ENCODE measurements around the gene TMEM141.

TMEM141 gene

DNA sequence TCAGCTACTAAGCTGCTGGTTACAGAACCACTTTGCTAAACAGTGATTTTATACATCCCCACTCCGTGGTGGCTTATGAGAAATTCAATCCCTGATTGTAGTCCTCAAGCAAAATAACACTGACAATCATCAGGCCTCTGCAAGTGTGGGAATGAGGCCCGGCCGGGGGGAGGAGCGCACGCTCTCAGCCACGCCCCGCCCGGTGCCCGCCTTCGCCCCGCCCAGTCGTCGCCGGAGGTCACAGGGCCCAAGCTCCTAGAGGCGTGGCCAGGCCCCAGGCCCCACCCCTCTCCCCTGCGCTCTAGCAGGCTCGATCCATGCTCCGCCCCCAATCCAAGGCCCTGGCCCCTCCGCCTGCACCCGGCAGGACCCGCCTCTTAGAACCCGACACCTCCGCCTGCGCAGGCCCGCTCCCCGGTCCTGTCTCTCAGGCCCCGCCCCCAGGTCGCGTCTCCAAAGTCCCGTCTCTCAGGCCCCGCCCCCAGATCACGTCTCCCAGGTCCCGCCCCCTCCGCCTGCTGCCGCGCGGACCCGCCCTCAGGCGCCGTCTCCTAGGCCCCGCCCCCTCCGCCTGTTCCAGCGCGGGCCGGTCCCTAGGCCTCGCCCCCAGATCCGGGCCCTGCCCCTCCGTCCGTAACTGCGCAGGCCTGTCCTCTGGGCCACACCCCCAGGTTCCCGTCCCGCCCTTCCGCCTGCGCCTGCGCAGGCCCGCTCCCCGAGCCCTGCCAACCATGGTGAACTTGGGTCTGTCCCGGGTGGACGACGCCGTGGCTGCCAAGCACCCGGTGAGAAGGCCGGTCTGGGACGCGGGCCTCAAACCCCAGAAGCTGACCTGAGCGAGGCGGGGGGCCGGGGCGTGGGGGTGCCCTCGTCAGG lies at the start of gene TMEM141:
Gene TMEM141 (plus strand): TSS at position 705 of the 876 bp plus-strand sequence. CDS start 27 bp downstream, at position 732.
- Histone ChIP-seq H3K4me2 (peak within 1 kb of the TSS; percentile 51), H3K4me3 (IDR thresholded peaks at IDR 0.05; ENCODE audit: insufficient read depth, low read depth, low read length) (no peak within 1 kb of the TSS), H3K27ac (peak within 1 kb of the TSS; percentile 76), H3K4me1 (ENCODE audit: low read depth, poor library complexity, severe bottlenecking) (peaks cover 51% of the 10 kb centered on the region), H2AFZ (ENCODE audit: low read depth) (peak within 1 kb of the TSS; percentile 48; the same call in 1 of the 2 replicates), H3K79me2 (ENCODE audit: insufficient read depth, low read depth) (no peaks in the 10 kb centered on the region), H3K9ac (peak within 1 kb of the TSS; percentile 68), H4K20me1 (ENCODE audit: insufficient read depth) (no peaks in the 10 kb centered on the region), H3K27me3 (ENCODE audit: insufficient read depth, low read depth) (peaks cover 7% of the 10 kb centered on the region; the same call in 1 of the 2 replicates), H3K36me3 (ENCODE audit: insufficient read depth) (no peaks in the 10 kb centered on the region)
- TF ChIP-seq, protein P1, sequence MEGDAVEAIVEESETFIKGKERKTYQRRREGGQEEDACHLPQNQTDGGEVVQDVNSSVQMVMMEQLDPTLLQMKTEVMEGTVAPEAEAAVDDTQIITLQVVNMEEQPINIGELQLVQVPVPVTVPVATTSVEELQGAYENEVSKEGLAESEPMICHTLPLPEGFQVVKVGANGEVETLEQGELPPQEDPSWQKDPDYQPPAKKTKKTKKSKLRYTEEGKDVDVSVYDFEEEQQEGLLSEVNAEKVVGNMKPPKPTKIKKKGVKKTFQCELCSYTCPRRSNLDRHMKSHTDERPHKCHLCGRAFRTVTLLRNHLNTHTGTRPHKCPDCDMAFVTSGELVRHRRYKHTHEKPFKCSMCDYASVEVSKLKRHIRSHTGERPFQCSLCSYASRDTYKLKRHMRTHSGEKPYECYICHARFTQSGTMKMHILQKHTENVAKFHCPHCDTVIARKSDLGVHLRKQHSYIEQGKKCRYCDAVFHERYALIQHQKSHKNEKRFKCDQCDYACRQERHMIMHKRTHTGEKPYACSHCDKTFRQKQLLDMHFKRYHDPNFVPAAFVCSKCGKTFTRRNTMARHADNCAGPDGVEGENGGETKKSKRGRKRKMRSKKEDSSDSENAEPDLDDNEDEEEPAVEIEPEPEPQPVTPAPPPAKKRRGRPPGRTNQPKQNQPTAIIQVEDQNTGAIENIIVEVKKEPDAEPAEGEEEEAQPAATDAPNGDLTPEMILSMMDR (conservative IDR thresholded peaks at IDR 0.05; ENCODE audit: low read depth, low read length): no peak

DNA sequence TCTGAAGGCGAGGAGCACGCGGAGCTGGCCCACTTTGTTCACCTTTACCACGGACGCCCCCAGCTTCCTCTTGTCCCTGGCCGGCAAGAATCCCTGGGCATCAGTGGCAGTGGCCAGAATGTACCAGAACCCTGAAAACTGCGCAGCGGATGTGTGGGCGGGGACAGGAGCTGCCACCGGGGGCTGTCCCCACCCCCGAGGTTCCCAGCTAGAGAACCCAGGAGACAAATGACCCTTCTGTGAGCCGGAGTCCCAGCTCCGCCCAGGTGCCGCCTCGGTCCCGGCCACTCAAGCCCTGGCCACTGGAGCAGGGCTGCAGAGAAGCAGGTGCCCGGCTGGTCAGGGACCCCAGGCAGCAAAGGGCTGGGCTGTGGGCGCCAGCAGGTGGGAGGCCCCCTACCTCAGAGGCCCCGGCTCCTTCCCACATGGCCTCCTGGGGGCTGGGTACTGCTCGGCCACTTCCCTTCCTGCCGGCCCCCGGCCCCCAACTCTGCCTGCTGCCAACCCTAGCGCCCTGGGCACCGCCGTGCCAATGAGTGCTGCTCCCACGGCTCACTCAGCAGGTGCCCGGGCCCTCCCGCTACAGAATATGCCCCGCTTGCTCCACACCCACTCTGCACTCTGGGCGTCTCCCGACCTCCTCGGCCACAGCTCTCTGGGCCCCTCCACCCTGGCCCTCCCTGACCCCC lies 49.1 kb upstream of the TMEM141 start:
- peaks cover 11% of the 10 kb centered on the region for H3K4me1 ChIP-seq (ENCODE audit: low read depth, poor library complexity, severe bottlenecking)
- H2AFZ ChIP-seq (ENCODE audit: low read depth): no peak overlapping the region
- H3K4me2 ChIP-seq: 0 out of 2 replicates have a peak overlapping the region, but pooled peaks have one; percentile 29
- H3K27me3 ChIP-seq (ENCODE audit: insufficient read depth, low read depth): peaks cover 91% of the 10 kb centered on the region
- H3K9ac ChIP-seq: no peak overlapping the region
- H3K36me3 ChIP-seq (ENCODE audit: insufficient read depth): no peaks in the 10 kb centered on the region
- TF ChIP-seq, protein P1 (conservative IDR thresholded peaks at IDR 0.05; ENCODE audit: low read depth, low read length): no peak
- H3K4me3 ChIP-seq (IDR thresholded peaks at IDR 0.05; ENCODE audit: insufficient read depth, low read depth, low read length): no peak overlapping the region
- no peaks in the 10 kb centered on the region for H3K79me2 ChIP-seq (ENCODE audit: insufficient read depth, low read depth)
- no peaks in the 10 kb centered on the region for H4K20me1 ChIP-seq (ENCODE audit: insufficient read depth)
- H3K27ac ChIP-seq: no peak overlapping the region

DNA sequence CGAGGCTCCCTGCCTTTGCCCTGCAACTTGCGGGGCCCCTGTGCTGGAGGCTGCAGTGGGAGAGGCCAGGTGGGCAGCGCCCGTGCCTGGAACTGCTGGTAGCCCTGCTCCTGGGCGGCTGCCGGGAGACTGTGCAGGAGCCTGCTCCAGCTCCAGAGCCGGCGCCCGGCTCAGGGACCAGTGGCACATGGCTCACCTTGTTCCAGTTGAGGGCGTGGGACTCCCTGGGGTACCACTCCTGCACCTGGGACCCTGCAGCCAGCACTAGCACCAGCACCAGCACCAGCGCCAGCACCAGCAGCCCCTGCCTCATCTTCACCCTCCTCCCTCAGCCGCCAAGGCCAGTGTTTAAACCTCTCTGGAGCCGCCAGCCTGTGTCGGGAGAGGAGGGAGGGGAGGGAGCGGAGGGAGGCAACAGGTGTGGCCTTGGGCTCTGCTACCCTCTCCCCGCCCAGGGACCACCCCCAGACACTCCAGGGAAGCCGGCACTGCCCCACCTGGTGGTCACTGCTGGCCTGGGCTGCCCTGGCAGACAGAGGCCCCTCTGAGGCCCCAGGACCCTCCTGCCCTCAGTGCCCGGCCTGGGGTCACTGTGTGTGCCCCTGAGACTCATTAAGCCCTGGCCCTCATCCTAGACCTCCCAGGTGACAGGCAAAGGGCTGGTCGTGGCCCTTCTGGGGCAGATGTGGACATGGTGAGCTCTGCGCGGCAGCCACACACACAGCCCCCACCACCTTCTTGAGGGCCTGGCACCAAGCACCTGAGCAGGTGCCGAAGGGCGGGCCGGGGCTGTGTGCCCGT lies 48.4 kb upstream of the TMEM141 start, which contains the start of gene LCN10:
Gene LCN10 (minus strand): TSS at position 350 of the 801 bp plus-strand sequence. CDS start 37 bp downstream, at position 313.
- no peak within 1 kb of the TSS for H3K27ac ChIP-seq
- H3K27me3 ChIP-seq (ENCODE audit: insufficient read depth, low read depth): peaks cover 96% of the 10 kb centered on the region
- peaks cover 11% of the 10 kb centered on the region for H3K4me1 ChIP-seq (ENCODE audit: low read depth, poor library complexity, severe bottlenecking)
- H3K4me3 ChIP-seq (IDR thresholded peaks at IDR 0.05; ENCODE audit: insufficient read depth, low read depth, low read length): no peak within 1 kb of the TSS
- H3K79me2 ChIP-seq (ENCODE audit: insufficient read depth, low read depth): no peaks in the 10 kb centered on the region
- H4K20me1 ChIP-seq (ENCODE audit: insufficient read depth): no peaks in the 10 kb centered on the region
- no peak within 1 kb of the TSS for H3K9ac ChIP-seq
- no peaks in the 10 kb centered on the region for H3K36me3 ChIP-seq (ENCODE audit: insufficient read depth)
- TF ChIP-seq, protein P1 (conservative IDR thresholded peaks at IDR 0.05; ENCODE audit: low read depth, low read length): no peak
- H2AFZ ChIP-seq (ENCODE audit: low read depth): no peak within 1 kb of the TSS
- 0 out of 2 replicates have a peak within 1 kb of the TSS, but pooled peaks have one; percentile 29 for H3K4me2 ChIP-seq

DNA sequence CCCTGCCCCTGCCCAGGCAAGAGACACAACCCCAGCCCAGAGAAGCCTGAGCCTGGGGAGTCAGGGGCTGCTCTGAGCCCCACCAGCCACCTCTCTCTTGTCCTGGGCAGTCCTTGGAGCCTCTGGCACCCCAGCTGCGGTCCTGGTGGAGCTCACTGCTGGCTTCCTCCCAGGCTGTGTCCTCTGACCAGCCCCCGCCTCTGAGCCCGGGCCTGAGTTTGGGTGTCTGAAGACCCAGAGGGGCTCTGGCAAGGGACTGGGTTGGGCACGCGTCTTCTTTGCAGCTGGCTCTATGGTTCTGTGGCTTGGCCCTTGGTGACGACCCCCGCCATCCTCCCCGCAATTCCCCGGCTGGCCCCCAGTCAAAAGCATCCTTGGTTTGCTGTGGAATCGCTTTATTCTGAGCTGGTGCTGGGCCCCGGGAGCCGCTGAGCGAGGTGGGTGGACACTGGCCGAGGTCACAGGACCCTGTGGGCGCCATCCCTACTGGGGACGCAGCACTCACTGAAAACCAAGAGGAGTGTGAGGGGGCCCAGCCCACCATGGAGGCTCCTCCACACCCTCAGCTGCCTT lies 47.4 kb upstream of the TMEM141 start:
- TF ChIP-seq, protein P1 (conservative IDR thresholded peaks at IDR 0.05; ENCODE audit: low read depth, low read length): no peak
- H3K9ac ChIP-seq: no peak overlapping the region

More for the DNA sequence above, 47.4 kb upstream of the TMEM141 start:
- no peak overlapping the region for H3K4me2 ChIP-seq
- peaks cover 96% of the 10 kb centered on the region for H3K27me3 ChIP-seq (ENCODE audit: insufficient read depth, low read depth)
- H3K36me3 ChIP-seq (ENCODE audit: insufficient read depth): no peaks in the 10 kb centered on the region
- no peak overlapping the region for H3K27ac ChIP-seq
- H2AFZ ChIP-seq (ENCODE audit: low read depth): no peak overlapping the region
- H3K79me2 ChIP-seq (ENCODE audit: insufficient read depth, low read depth): no peaks in the 10 kb centered on the region
- peaks cover 11% of the 10 kb centered on the region for H3K4me1 ChIP-seq (ENCODE audit: low read depth, poor library complexity, severe bottlenecking)
- H3K4me3 ChIP-seq (IDR thresholded peaks at IDR 0.05; ENCODE audit: insufficient read depth, low read depth, low read length): no peak overlapping the region
- no peaks in the 10 kb centered on the region for H4K20me1 ChIP-seq (ENCODE audit: insufficient read depth)
